K562 (cell line): ENCODE results near the gene P4HTM. TPM values are rescaled to one million over a fixed set of nuclear protein-coding genes. Genes with fewer than 3 reads are reported as not detected.

ENCODE experiments used
- ARID1B ChIP-seq: fragments of 450-650 bp; IDR thresholded peaks from 2 replicates; pipeline ENCODE4 v1.6.1; 2016; ENCODE audit warnings: antibody characterized with exemption, mild to moderate bottlenecking, inconsistent platforms
- ARID3B ChIP-seq: fragments of 250-450 bp; sonication (Bioruptor Pico); IDR thresholded peaks from 2 replicates; pipeline ENCODE4 v1.4.0; 2020; ENCODE audit warnings: borderline replicate concordance
- CAMTA2 ChIP-seq: fragments of 250-450 bp; sonication (Bioruptor Pico); conservative IDR thresholded peaks from 2 replicates; pipeline ENCODE4 v1.5.1; 2022
- CHD2 ChIP-seq: IDR thresholded peaks from 2 replicates; pipeline ENCODE4 v1.6.1; 2011; ENCODE audit warnings: low read depth, low read length
- CREB5 ChIP-seq: fragments of 250-450 bp; sonication (Bioruptor Pico); IDR thresholded peaks from 2 replicates; pipeline ENCODE4 v1.5.0; 2020; ENCODE audit warnings: mild to moderate bottlenecking
- ELF2 ChIP-seq: fragments of 250-450 bp; sonication (Bioruptor Pico); IDR thresholded peaks from 2 replicates; pipeline ENCODE4 v1.5.0; 2021; ENCODE audit warnings: mild to moderate bottlenecking
- ELK1 ChIP-seq: sonication (generic); formaldehyde crosslinking; IDR thresholded peaks from 2 replicates; pipeline ENCODE4 v1.8.1; 2022; ENCODE audit warnings: missing genetic modification reagents
- HNRNPUL1 ChIP-seq: fragments of 200-400 bp; formaldehyde crosslinking; IDR thresholded peaks from 2 replicates; pipeline ENCODE4 v1.6.1; 2017; ENCODE audit warnings: low read length
- KLF1 ChIP-seq: fragments of 450-650 bp; IDR thresholded peaks from 2 replicates; pipeline ENCODE4 v1.6.1; 2016; ENCODE audit warnings: missing genetic modification characterization, missing compliant biosample characterization
- MAFK ChIP-seq: IDR thresholded peaks from 2 replicates; pipeline ENCODE4 v1.6.1; 2011; ENCODE audit warnings: low read length, improper control_type of control experiment
- NEUROD1 ChIP-seq: fragments of 150-350 bp; IDR thresholded peaks from 2 replicates; pipeline ENCODE4 v1.6.1; 2014; ENCODE audit warnings: borderline replicate concordance, low read length, low read depth; ENCODE audit not compliant: partially characterized antibody
- RAD21 ChIP-seq, 2 experiments: fragments of 250-450 bp in 1 of 2; fragments of 450-650 bp in 1 of 2; sonication (Bioruptor Pico) in 1 of 2; formaldehyde crosslinking in 1 of 2; IDR thresholded peaks in 1 of 2; conservative IDR thresholded peaks in 1 of 2; 2 replicates each; pipeline versions ENCODE4 v1.4.0 to v1.8.0; 2020 to 2022; ENCODE audit warnings: mild to moderate bottlenecking in 2 of 2, moderate library complexity in 1 of 2
- RB1 ChIP-seq: fragments of 450-650 bp; IDR thresholded peaks from 2 replicates; pipeline ENCODE4 v1.6.1; 2017; ENCODE audit warnings: low read depth, mild to moderate bottlenecking
- RBM22 ChIP-seq: fragments of 200-400 bp; formaldehyde crosslinking; IDR thresholded peaks from 2 replicates; pipeline ENCODE4 v1.6.1; 2018; ENCODE audit warnings: low read length, low read depth; ENCODE audit not compliant: poor library complexity, severe bottlenecking
- SMAD3 ChIP-seq: fragments of 450-650 bp; formaldehyde crosslinking; conservative IDR thresholded peaks from 2 replicates; pipeline ENCODE4 v1.4.0; 2020; ENCODE audit warnings: mild to moderate bottlenecking
- SMAD4 ChIP-seq: fragments of 250-450 bp; sonication (Bioruptor Pico); conservative IDR thresholded peaks from 2 replicates; pipeline ENCODE4 v1.8.0; 2021; ENCODE audit warnings: inconsistent platforms, mild to moderate bottlenecking, moderate library complexity
- SUPT5H ChIP-seq: fragments of 450-650 bp; IDR thresholded peaks from 2 replicates; pipeline ENCODE4 v1.6.1; 2016
- VEZF1 ChIP-seq: fragments of 200-800 bp; sonication (Bioruptor generic); IDR thresholded peaks from 2 replicates; pipeline ENCODE4 v1.6.1; 2017; ENCODE audit warnings: missing genetic modification characterization, missing compliant biosample characterization
- ZNF583 ChIP-seq: fragments of 250-450 bp; sonication (Bioruptor Pico); IDR thresholded peaks from 2 replicates; pipeline ENCODE4 v1.4.0; 2020
- ZNF778 ChIP-seq: fragments of 450-650 bp; formaldehyde crosslinking; IDR thresholded peaks from 2 replicates; pipeline ENCODE4 v1.4.0; 2020; ENCODE audit warnings: mild to moderate bottlenecking, moderate library complexity
- polyA plus RNA-seq, 8 experiments: library from polyadenylated mRNA; depleted of rRNA in 4 of 8; stranded (reverse) in 5 of 8; unstranded in 3 of 8; fragments of >200 nt; fragmentation: Nextera tagmentation in 2 of 8; fragmentation: Illumina TruSeq in 1 of 8; extraction: Ambion mirVana in 2 of 8; extraction: Trizol in 1 of 8; gene quantifications; 2 replicates each; pipeline versions ENCODE4 v1.2.1 to v1.2.3, GENCODE V29; 2011 to 2014; ENCODE audit warnings: inconsistent platforms in 1 of 8, missing spikeins in 1 of 8
- total RNA-seq, 7 experiments: library from RNA; depleted of rRNA in 6 of 7; stranded (reverse); fragments of >200 nt in 6 of 7; fragmentation: Illumina TruSeq in 2 of 7; extraction: Trizol in 2 of 7; gene quantifications; 2 replicates each; pipeline versions ENCODE4 v1.2.1 to v1.2.3, GENCODE V29; 2011 to 2021; ENCODE audit warnings: low replicate concordance in 1 of 7

Gene P4HTM
- total and polyA plus RNA-seq, 9 of the 15 experiments (the other 6 are each of a cell fraction or from before 2014, with no cell fraction given): 0.09 to 0.66 (median 0.25) TPM; not detected in 2

- 0 out of 2 replicates have a peak, but pooled peaks have one; percentile 43 for TF ChIP-seq KLF1
- peak; percentile 85 for TF ChIP-seq SMAD4
- peak; percentile 37; the same call in 1 of the 2 replicates for TF ChIP-seq VEZF1
- TF ChIP-seq ARID1B: peak; percentile 27; the same call in 1 of the 2 replicates
- no peak for TF ChIP-seq ELK1
- TF ChIP-seq SUPT5H: peak; percentile 98
- peak; percentile 94 for TF ChIP-seq RBM22
- TF ChIP-seq CREB5 (CRISPR knock-in tag): no peak
- peak; percentile 43; the same call in 1 of the 2 replicates for TF ChIP-seq SMAD3 (CRISPR knock-in tag)
- TF ChIP-seq HNRNPUL1: no peak
- 0 out of 4 replicates have a peak, but pooled peaks of 1 of the 2 experiments have one; percentile 2 for TF ChIP-seq RAD21 (CRISPR knock-in tag; conservative IDR thresholded peaks at IDR 0.05 in 1 of 2, IDR thresholded peaks at IDR 0.05 in 1 of 2)
- TF ChIP-seq ELF2: peak; percentile 59; the same call in 1 of the 2 replicates
- TF ChIP-seq MAFK: peak; percentile 37; the same call in 1 of the 2 replicates
- TF ChIP-seq ARID3B (CRISPR knock-in tag): no peak
- 0 out of 2 replicates have a peak, but pooled peaks have one; percentile 24 for TF ChIP-seq CHD2
- TF ChIP-seq ZNF778: no peak
- TF ChIP-seq CAMTA2 (CRISPR knock-in tag): peak; percentile 94; the same call in 1 of the 2 replicates
- no peak for TF ChIP-seq ZNF583
- peak; percentile 56 for TF ChIP-seq NEUROD1
- peak; percentile 82; the same call in 1 of the 2 replicates for TF ChIP-seq RB1
These were observed 38.9 kb downstream of the P4HTM start, which contains the start of gene IMPDH2 (continued) for GRCh38 chr3:49028673-49029562.
